Right atrium auricular region (tissue), 2 donors: ENCODE results near the gene EEF1A2. TPM values are rescaled to one million over a fixed set of nuclear protein-coding genes. Genes with fewer than 3 reads are reported as not detected.
A peak's percentile ranks its signal among the peaks of the same experiment; 100 is the strongest.

ENCODE experiments used
- DNase-seq: peaks from one replicate; pipeline ENCODE4 v3.0.0-alpha.2; 2019; ENCODE audit warnings: low spot score
- H3K27ac ChIP-seq, 2 donors: fragments of 200-600 bp; sonication (generic); 1 replicate in 1 of 2; 2 replicates in 1 of 2; pipeline ENCODE4 v1.5.1; 2016 to 2019
- H3K27me3 ChIP-seq, 2 donors: fragments of 200-600 bp; sonication (generic); one replicate each; pipeline versions ENCODE4 v1.5.1 to v1.6.0; 2017 to 2019
- H3K36me3 ChIP-seq: fragments of 200-600 bp; sonication (generic); one replicate; pipeline ENCODE4 v1.5.1; 2016
- H3K4me1 ChIP-seq, 2 donors: fragments of 200-600 bp; sonication (generic); one replicate each; pipeline versions ENCODE4 v1.5.1 to v1.6.0; 2017 to 2019
- H3K4me3 ChIP-seq, 2 donors: fragments of 200-600 bp; sonication (generic); 1 replicate in 1 of 2; 2 replicates in 1 of 2; pipeline ENCODE4 v1.5.1; 2017 to 2019; ENCODE audit warnings: mild to moderate bottlenecking in 1 of 2, moderate library complexity in 1 of 2
- H3K9me3 ChIP-seq, 2 donors: fragments of 200-600 bp; sonication (generic); one replicate each; pipeline ENCODE4 v1.5.1; 2019
- CTCF ChIP-seq, 2 donors: fragments of 200-600 bp; sonication (generic); IDR thresholded peaks; one replicate each; pipeline ENCODE4 v1.5.1; 2019; ENCODE audit warnings: antibody characterized with exemption in 2 of 2
- total RNA-seq, 2 donors: library from RNA; depleted of rRNA; stranded (reverse); fragments of >200 nt; gene quantifications; one replicate each; pipeline ENCODE4 v1.1.0, GENCODE V29; 2016

EEF1A2 gene
- total RNA-seq, 2 donors from 2014 or later, result 797 to 886 TPM

- no peak overlapping the region for H3K27ac ChIP-seq
- H3K4me1 ChIP-seq, result peaks cover 0 to 38% of the 10 kb centered on the region in 2 donors
- no peak for DNase-seq
- no peaks in the 10 kb centered on the region for H3K36me3 ChIP-seq
- no peak for TF ChIP-seq CTCF (IDR thresholded peaks at IDR 0.05)
- H3K27me3 ChIP-seq, result no peaks in the 10 kb centered on the region
- H3K9me3 ChIP-seq, result no peaks in the 10 kb centered on the region
- H3K4me3 ChIP-seq, result no peak overlapping the region
Measured at GRCh38 chr20:63459070-63459380, 39.9 kb downstream of the EEF1A2 start.

- TF ChIP-seq CTCF (IDR thresholded peaks at IDR 0.05), result no peak
Measured at GRCh38 chr20:63458170-63459069, 40.5 kb downstream of the EEF1A2 start.

GRCh38 chr20:63457737-63458136 is 41.1 kb downstream of the EEF1A2 start:
- H3K4me3 ChIP-seq, result no peak overlapping the region
- H3K27ac ChIP-seq, result peak overlapping the region in 1 of 2 donors; percentile 35

More at GRCh38 chr20:63458170-63459069, 40.5 kb downstream of the EEF1A2 start:
- no peak for DNase-seq
- Histone ChIP-seq H3K27ac (no peak overlapping the region), H3K36me3 (no peaks in the 10 kb centered on the region), H3K4me1 (peaks cover 0 to 42% of the 10 kb centered on the region in 2 donors), H3K4me3 (no peak overlapping the region), H3K27me3 (no peaks in the 10 kb centered on the region), H3K9me3 (no peaks in the 10 kb centered on the region)

GRCh38 chr20:63456429-63457284 is 42.2 kb downstream of the EEF1A2 start:
- Histone ChIP-seq H3K27ac (peak overlapping the region; percentile 35 to 38), H3K4me3 (no peak overlapping the region), H3K9me3 (no peaks in the 10 kb centered on the region), H3K36me3 (no peaks in the 10 kb centered on the region), H3K27me3 (no peaks in the 10 kb centered on the region), H3K4me1 (peaks cover 0 to 47% of the 10 kb centered on the region in 2 donors)
- peak; percentile 60 for DNase-seq
- TF ChIP-seq CTCF (IDR thresholded peaks at IDR 0.05), result no peak

More at GRCh38 chr20:63457737-63458136, 41.1 kb downstream of the EEF1A2 start:
- no peak for TF ChIP-seq CTCF (IDR thresholded peaks at IDR 0.05)
- Histone ChIP-seq H3K27me3 (no peaks in the 10 kb centered on the region), H3K9me3 (no peaks in the 10 kb centered on the region), H3K36me3 (no peaks in the 10 kb centered on the region), H3K4me1 (peaks cover 0 to 47% of the 10 kb centered on the region in 2 donors)
- DNase-seq, result no peak

GRCh38 chr20:63455568-63455859 is 43.4 kb downstream of the EEF1A2 start:
- H3K27ac ChIP-seq, result no peak overlapping the region
- no peak for DNase-seq
- no peaks in the 10 kb centered on the region for H3K9me3 ChIP-seq
- H3K4me1 ChIP-seq, result peaks cover 0 to 47% of the 10 kb centered on the region in 2 donors
- H3K4me3 ChIP-seq, result no peak overlapping the region
- H3K36me3 ChIP-seq, result no peaks in the 10 kb centered on the region
- no peak for TF ChIP-seq CTCF (IDR thresholded peaks at IDR 0.05)
- no peaks in the 10 kb centered on the region for H3K27me3 ChIP-seq
